Measurements from ENCODE around the gene ACSS2.

Gene ACSS2

GRCh38 chr20:34872622-34873224, 3.7 kb upstream of the ACSS2 start, which contains the start of gene GGT7:
Gene GGT7 (minus strand): TSS chr20:34872856. CDS start chr20:34872815, 41 bp downstream.
- peak within 1 kb of the TSS; percentile 5; the same call in 1 of the 2 replicates for H3K9ac ChIP-seq (ENCODE audit: low read length)
- H3K4me1 ChIP-seq (ENCODE audit: low read length), result peaks cover 20% of the 10 kb centered on the region
- H3K27me3 ChIP-seq (replicated peaks; ENCODE audit: insufficient read depth, low read length), result no peaks in the 10 kb centered on the region
- no peaks in the 10 kb centered on the region for H3K9me3 ChIP-seq (replicated peaks; ENCODE audit: insufficient read depth, low read length)
- H3K9me2 ChIP-seq (replicated peaks; ENCODE audit: insufficient read depth, low read length), result no peaks in the 10 kb centered on the region
- H3F3A ChIP-seq (ENCODE audit: insufficient read depth, low read length), result no peaks in the 10 kb centered on the region
- H3K4me3 ChIP-seq (ENCODE audit: low read length), result peak within 1 kb of the TSS; percentile 59
- no peak within 1 kb of the TSS for H3K27ac ChIP-seq (ENCODE audit: low read length)
- H3K4me2 ChIP-seq (ENCODE audit: low read depth, low read length), result peak within 1 kb of the TSS; percentile 72
- H4K20me1 ChIP-seq (ENCODE audit: insufficient read depth, low read length), result no peaks in the 10 kb centered on the region
- H3K36me3 ChIP-seq (replicated peaks; ENCODE audit: insufficient read depth, low read length), result no peaks in the 10 kb centered on the region
- DNase-seq, result peak; percentile 83
- no peak for TF ChIP-seq EZH2 (optimal IDR thresholded peaks at IDR 0.05; ENCODE audit: low read depth, low read length)
- peak; percentile 67 for TF ChIP-seq CTCF (IDR thresholded peaks at IDR 0.05; ENCODE audit: low read length)
- H2AFZ ChIP-seq (ENCODE audit: low read length), result peak within 1 kb of the TSS; percentile 62
- H3K79me2 ChIP-seq (ENCODE audit: low read length), result peaks cover 6% of the 10 kb centered on the region

- H3K36me3 ChIP-seq (replicated peaks; ENCODE audit: insufficient read depth, low read length), result no peaks in the 10 kb centered on the region
- no peak overlapping the region; the same call in 1 of the 2 replicates for H2AFZ ChIP-seq (ENCODE audit: low read length)
- H3K4me3 ChIP-seq (ENCODE audit: low read length), result peak overlapping the region; percentile 59; the same call in 1 of the 2 replicates
- no peak overlapping the region for H3K9ac ChIP-seq (ENCODE audit: low read length)
- peaks cover 6% of the 10 kb centered on the region for H3K79me2 ChIP-seq (ENCODE audit: low read length)
- DNase-seq, result no peak
- no peaks in the 10 kb centered on the region for H3K27me3 ChIP-seq (replicated peaks; ENCODE audit: insufficient read depth, low read length)
- TF ChIP-seq EZH2 (optimal IDR thresholded peaks at IDR 0.05; ENCODE audit: low read depth, low read length) (no peak), CTCF (IDR thresholded peaks at IDR 0.05; ENCODE audit: low read length) (no peak), EZH2phosphoT487 (IDR thresholded peaks at IDR 0.05; ENCODE audit: low read length) (no peak)
- no peak overlapping the region for H3K27ac ChIP-seq (ENCODE audit: low read length)
- no peaks in the 10 kb centered on the region for H3K9me3 ChIP-seq (replicated peaks; ENCODE audit: insufficient read depth, low read length)
- H4K20me1 ChIP-seq (ENCODE audit: insufficient read depth, low read length), result no peaks in the 10 kb centered on the region
- no peaks in the 10 kb centered on the region for H3F3A ChIP-seq (ENCODE audit: insufficient read depth, low read length)
- peaks cover 20% of the 10 kb centered on the region for H3K4me1 ChIP-seq (ENCODE audit: low read length)
- H3K4me2 ChIP-seq (ENCODE audit: low read depth, low read length), result peak overlapping the region; percentile 72; the same call in 1 of the 2 replicates
- no peaks in the 10 kb centered on the region for H3K9me2 ChIP-seq (replicated peaks; ENCODE audit: insufficient read depth, low read length)
Observed at GRCh38 chr20:34873583-34874093, 2.8 kb upstream of the ACSS2 start.

GRCh38 chr20:34874094-34874654, 2.2 kb upstream of the ACSS2 start:
- no peaks in the 10 kb centered on the region for H3K36me3 ChIP-seq (replicated peaks; ENCODE audit: insufficient read depth, low read length)
- H3K27ac ChIP-seq (ENCODE audit: low read length), result no peak overlapping the region
- peaks cover 20% of the 10 kb centered on the region for H3K4me1 ChIP-seq (ENCODE audit: low read length)
- no peaks in the 10 kb centered on the region for H3F3A ChIP-seq (ENCODE audit: insufficient read depth, low read length)
- no peak overlapping the region for H3K4me2 ChIP-seq (ENCODE audit: low read depth, low read length)
- H3K9me2 ChIP-seq (replicated peaks; ENCODE audit: insufficient read depth, low read length), result no peaks in the 10 kb centered on the region
- no peak overlapping the region for H2AFZ ChIP-seq (ENCODE audit: low read length)
- no peaks in the 10 kb centered on the region for H3K9me3 ChIP-seq (replicated peaks; ENCODE audit: insufficient read depth, low read length)
- TF ChIP-seq EZH2phosphoT487 (IDR thresholded peaks at IDR 0.05; ENCODE audit: low read length) (no peak), CTCF (IDR thresholded peaks at IDR 0.05; ENCODE audit: low read length) (peak; percentile 83)
- H4K20me1 ChIP-seq (ENCODE audit: insufficient read depth, low read length), result no peaks in the 10 kb centered on the region
- no peak overlapping the region for H3K9ac ChIP-seq (ENCODE audit: low read length)
- no peak overlapping the region for H3K4me3 ChIP-seq (ENCODE audit: low read length)
- no peaks in the 10 kb centered on the region for H3K27me3 ChIP-seq (replicated peaks; ENCODE audit: insufficient read depth, low read length)
- peaks cover 6% of the 10 kb centered on the region for H3K79me2 ChIP-seq (ENCODE audit: low read length)
- peak; percentile 66 for DNase-seq
